Ecto neural progenitor cell (in vitro differentiated cells): ENCODE results near the gene VPS16.

Experiments used
- DNase-seq: peaks from one replicate; pipeline ENCODE4 v3.0.0-alpha.2; 2018; ENCODE audit warnings: low spot score

VPS16 gene

DNA sequence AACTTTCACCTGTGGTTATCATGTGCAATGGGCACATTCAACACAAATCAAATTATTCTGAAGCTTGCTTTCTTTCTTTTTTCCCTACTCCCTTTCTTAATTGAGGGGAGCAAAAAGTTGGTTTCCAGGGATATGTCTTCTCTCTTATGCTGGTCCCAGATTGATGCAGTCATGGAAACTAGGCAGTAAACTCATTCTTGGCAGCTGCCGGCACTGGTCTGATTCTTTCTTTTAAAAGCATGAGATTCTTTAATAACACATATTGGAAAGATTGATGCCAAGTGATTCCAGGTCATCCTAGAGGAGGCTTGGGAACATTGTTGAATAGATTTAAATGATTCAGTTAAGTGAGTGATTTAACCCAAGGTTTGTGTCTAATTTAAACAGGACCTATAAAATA lies 61.7 kb downstream of the VPS16 start:
- no peak for DNase-seq

DNA sequence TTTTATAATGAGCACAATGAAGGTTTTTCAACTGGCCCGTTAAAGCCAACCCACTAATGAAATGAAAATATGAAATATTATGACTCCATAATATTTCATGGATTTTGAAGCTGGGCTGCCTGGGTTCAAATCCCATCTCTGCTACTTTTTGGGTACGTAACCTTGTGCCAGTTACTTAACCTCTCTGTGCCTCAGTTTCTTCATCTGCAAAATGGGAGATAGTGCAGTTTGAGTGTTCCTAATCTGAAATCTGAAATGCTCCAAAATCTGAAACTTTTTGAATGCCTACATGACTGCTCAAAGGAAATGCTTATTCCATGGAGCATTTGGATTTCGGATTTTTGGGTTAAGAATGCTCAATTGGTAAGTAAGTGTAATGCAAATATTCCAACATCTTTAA lies 62.3 kb downstream of the VPS16 start:
- DNase-seq: no peak

DNA sequence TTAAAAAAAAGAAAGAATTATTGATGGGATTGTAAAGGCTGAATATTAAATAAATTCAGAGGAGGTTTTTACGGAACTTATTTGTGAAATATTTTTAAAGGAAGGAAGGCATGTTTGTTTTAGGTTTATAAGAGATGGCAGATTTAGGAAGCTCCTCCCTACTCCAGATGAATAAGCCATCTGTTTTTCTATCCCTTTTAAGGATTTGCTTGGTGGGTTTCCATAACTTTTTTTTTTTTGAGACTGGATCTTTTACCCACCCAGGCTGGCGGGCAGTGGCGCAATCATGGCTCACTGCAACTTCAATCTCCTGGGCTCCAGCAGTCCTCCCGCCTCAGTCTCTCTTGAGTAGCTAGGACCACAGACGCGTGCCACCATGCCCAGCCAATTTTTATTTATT lies 63.1 kb downstream of the VPS16 start:
- DNase-seq: no peak

DNA sequence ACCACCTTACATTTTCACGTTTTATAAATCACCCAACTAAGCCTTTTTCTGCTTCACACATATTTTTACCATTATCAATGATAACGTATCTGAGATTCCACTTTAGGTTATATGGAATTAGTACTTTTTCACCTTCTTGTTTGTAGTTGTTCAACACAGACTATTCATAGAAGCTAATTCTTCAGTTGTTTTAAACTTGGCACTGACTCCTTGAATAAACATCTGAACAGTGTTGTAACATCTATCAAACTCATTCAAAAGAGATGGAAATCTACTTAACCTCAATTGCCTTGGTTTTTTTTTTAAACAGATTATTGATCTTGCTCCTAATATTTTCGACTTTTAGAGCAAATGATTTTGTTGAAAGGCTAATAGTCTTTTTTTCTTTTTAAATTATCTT lies 67.0 kb downstream of the VPS16 start:
- no peak for DNase-seq

DNA sequence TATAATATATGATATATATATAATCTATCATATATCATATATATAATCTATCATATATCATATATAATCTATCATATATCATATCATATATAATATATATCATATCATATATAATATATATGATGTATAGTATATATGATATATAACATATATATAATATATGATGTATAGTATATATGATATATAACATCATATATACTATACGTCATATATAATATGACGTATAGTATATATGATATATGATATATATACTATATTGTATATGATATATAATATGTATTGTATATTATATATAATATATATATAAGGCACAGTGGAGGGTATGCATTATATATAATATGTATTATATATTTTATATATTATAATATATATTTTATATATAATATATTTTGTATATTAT lies 69.4 kb downstream of the VPS16 start:
- DNase-seq: no peak

DNA sequence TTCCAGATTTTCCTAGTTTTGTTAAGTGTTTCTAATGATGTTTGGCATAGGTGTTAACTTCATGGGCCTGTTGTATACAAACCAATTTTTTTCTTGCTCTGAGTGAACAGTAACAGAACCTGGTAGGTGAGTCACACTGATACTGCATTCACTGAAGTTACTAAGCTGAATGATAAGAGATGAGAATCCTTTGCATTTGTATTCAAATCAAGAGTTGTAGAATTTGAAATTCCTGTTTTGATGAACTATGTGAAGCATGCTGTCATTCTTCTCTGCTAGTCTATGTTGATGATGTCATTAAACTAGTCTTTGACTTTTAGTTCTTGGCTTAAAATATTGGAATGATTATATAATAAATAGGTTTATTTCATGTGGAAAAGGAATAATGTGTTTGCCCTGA lies 70.7 kb downstream of the VPS16 start:
- no peak for DNase-seq

DNA sequence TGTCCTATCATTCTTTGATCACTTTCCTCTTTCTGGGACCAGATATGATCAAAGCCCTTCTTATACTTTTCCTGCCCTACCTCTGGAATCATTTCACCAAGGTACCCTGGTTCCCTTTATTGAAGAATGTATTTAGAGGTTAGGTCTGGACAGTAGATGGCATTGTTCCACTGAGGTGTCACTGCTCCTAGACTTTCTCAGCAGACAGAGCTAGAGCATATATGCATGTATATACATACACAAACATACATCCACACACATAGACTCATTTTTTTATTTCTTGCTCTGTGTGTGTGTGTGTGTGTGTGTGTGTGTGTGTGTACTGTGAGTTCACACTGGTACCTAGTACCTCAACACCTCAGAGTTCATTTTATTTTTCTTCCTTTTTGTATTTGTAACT lies 73.6 kb downstream of the VPS16 start:
- no peak for DNase-seq
